Activated naive CD4-positive, alpha-beta T cell treated with anti-CD3 and anti-CD28 coated beads, Interleukin-2, amount 10 ng/mL, durations not matched to agents 7 days and 5 days (primary cell): Measurements from ENCODE around the gene SLC22A17.
A peak's percentile ranks its signal among the peaks of the same experiment; 100 is the strongest.
"Not testable (repeated sequence)": the region's sequence is repeated elsewhere in the genome, so short reads cannot be mapped to it uniquely, and the experiment has no call there.

Experiments used
- CTCF ChIA-PET: fragments of 350-600 bp; sonication (Branson Sonifier 250); formaldehyde crosslinking; loops from one replicate; lab custom pipeline; 2021; ENCODE audit warnings: antibody characterized with exemption; lab: Charles Lee
- DNase-seq: peaks from one replicate; pipeline ENCODE4 v3.0.0-alpha.2; 2020
- H3K27ac Mint-ChIP-seq: one replicate; pipeline ENCODE4 v1.8.0; 2021; ENCODE audit warnings: mild to moderate bottlenecking, moderate library complexity, mixed read lengths
- H3K27me3 Mint-ChIP-seq: one replicate; pipeline ENCODE4 v1.8.0; 2021; ENCODE audit warnings: mild to moderate bottlenecking, mixed read lengths
- H3K36me3 Mint-ChIP-seq: one replicate; pipeline ENCODE4 v1.8.0; 2021; ENCODE audit warnings: mixed read lengths
- H3K4me1 Mint-ChIP-seq: one replicate; pipeline ENCODE4 v1.8.0; 2021; ENCODE audit warnings: mixed read lengths
- H3K4me3 Mint-ChIP-seq: one replicate; pipeline ENCODE4 v1.8.0; 2021; ENCODE audit warnings: mild to moderate bottlenecking, moderate library complexity, mixed read lengths
- H3K9me3 Mint-ChIP-seq: one replicate; pipeline ENCODE4 v1.8.0; 2021; ENCODE audit warnings: mixed read lengths

Gene SLC22A17

DNA sequence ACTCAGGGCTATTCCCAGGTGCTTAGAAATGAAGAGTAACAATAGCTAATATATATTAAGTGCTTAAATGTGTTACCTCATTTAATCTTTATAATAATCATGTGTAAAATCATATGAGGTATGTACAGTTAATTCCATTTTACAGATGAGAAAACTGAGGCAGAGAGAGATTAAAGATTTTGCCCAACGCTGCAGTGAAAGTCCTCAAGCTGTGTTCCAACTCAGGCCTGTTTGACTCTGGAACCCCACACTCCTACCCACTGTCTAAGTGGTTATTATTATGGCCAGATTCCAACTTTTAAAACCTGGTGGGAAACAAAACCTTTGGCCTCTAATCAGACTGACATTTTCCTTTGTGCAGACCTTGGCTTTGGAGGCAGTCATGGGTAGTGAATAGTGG, 34.3 kb upstream of the SLC22A17 start:
- no peaks in the 10 kb centered on the region for H3K4me1 Mint-ChIP-seq
- peaks cover 27% of the 10 kb centered on the region for H3K27me3 Mint-ChIP-seq
- H3K27ac Mint-ChIP-seq = no peak overlapping the region
- no peaks in the 10 kb centered on the region for H3K9me3 Mint-ChIP-seq
- H3K4me3 Mint-ChIP-seq = no peak overlapping the region
- DNase-seq = no peak
- H3K36me3 Mint-ChIP-seq = no peaks in the 10 kb centered on the region
- CTCF ChIA-PET = no interaction called here

- H3K36me3 Mint-ChIP-seq, H3K4me3 Mint-ChIP-seq, H3K27ac Mint-ChIP-seq, DNase-seq, H3K4me1 Mint-ChIP-seq, H3K9me3 Mint-ChIP-seq: not testable (repeated sequence)
- CTCF ChIA-PET = interaction anchor here (1.2 kb wide), 1 partner anchor 9 kb away, joined by 3 read pairs; the partner anchor contains the start of gene CMTM5
- peaks cover 33% of the 10 kb centered on the region for H3K27me3 Mint-ChIP-seq
Observed at GRCh38 chr14:23386266-23386657, 33.6 kb upstream of the SLC22A17 start.

DNA sequence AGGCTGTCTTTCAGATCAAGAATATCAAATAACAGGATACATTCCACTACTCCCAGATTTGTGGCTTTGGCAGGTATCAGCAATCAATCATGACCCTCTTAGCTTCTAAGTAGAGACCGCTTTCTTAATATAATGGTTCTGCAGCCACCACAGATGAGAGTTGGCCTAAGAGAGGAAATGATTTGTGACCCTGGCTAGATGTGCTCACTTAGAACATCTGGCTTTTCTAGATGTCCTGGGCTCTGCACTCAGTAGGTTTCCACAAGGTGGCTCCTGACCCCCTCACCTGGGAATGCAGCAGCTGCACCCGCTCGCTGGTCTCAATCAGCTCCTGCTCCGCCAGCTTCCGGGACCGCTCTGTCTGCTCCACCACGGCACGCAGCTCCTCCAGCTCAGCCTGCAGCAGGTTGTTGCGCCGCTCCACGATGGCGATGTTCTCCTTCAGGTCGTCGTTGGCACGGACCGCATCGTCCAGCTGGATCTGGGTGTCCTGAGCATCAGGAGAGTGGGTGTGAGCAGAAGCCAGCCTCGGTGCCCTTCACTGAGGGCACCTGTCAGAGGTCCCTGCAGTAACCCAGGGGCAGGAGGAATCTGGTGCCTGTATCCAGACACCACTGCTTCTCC, 33.1 kb upstream of the SLC22A17 start:
- CTCF ChIA-PET = interaction anchor here (1.2 kb wide), 1 partner anchor 9 kb away, joined by 3 read pairs; the partner anchor contains the start of gene CMTM5
- no peaks in the 10 kb centered on the region for H3K4me1 Mint-ChIP-seq
- peaks cover 35% of the 10 kb centered on the region for H3K27me3 Mint-ChIP-seq
- no peak overlapping the region for H3K4me3 Mint-ChIP-seq
- H3K27ac Mint-ChIP-seq = no peak overlapping the region
- H3K9me3 Mint-ChIP-seq = no peaks in the 10 kb centered on the region
- no peaks in the 10 kb centered on the region for H3K36me3 Mint-ChIP-seq
- no peak for DNase-seq

DNA sequence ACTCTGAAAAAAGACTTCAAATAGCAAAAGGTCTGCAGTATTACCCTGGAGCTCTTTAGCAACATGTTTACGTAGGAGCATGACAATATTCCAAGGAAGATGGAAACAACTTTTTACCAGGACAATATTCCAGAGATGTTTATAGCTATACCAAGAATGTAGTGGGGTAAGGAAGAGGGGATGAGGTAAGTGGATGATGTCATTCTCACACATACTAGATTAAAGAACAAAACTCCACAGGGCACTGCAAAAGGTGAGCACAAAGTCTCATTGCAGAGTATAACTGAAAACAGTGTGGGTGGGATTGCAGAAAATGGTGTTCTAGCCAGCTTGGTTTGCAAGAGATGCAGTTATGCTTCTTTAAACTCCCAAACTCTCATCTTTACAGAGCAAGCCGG, 32.6 kb upstream of the SLC22A17 start:
- DNase-seq = no peak
- Mint-ChIP-seq H3K9me3 (no peaks in the 10 kb centered on the region), H3K27me3 (peaks cover 37% of the 10 kb centered on the region), H3K4me3 (no peak overlapping the region), H3K4me1 (no peaks in the 10 kb centered on the region), H3K27ac (no peak overlapping the region), H3K36me3 (no peaks in the 10 kb centered on the region)
- CTCF ChIA-PET = interaction anchor here (1.2 kb wide), 1 partner anchor 8 kb away, joined by 3 read pairs; the partner anchor contains the start of gene CMTM5

- CTCF ChIA-PET = interaction anchor here (0.7 to 1.6 kb wide), 2 partner anchors 92 to 1671 kb away, joined by 3 read pairs; no protein-coding TSS in a partner anchor
Observed at GRCh38 chr14:23384364-23385080, 31.8 kb upstream of the SLC22A17 start.

GRCh38 chr14:23382731-23383440, 30.2 kb upstream of the SLC22A17 start:
- Mint-ChIP-seq H3K27me3 (peaks cover 44% of the 10 kb centered on the region), H3K4me1 (no peaks in the 10 kb centered on the region), H3K4me3 (no peak overlapping the region), H3K27ac (no peak overlapping the region), H3K9me3 (no peaks in the 10 kb centered on the region), H3K36me3 (no peaks in the 10 kb centered on the region)
- CTCF ChIA-PET = interaction anchor here (1.2 to 1.6 kb wide), 5 partner anchors 11 to 262 kb away, joined by 3 to 6 read pairs (median 3); no protein-coding TSS in a partner anchor
- no peak for DNase-seq

More at GRCh38 chr14:23384364-23385080, 31.8 kb upstream of the SLC22A17 start:
- Mint-ChIP-seq H3K4me3 (no peak overlapping the region), H3K27ac (no peak overlapping the region), H3K27me3 (peaks cover 42% of the 10 kb centered on the region), H3K4me1 (no peaks in the 10 kb centered on the region), H3K36me3 (no peaks in the 10 kb centered on the region), H3K9me3 (no peaks in the 10 kb centered on the region)
- no peak for DNase-seq

- no peaks in the 10 kb centered on the region for H3K36me3 Mint-ChIP-seq
Observed at GRCh38 chr14:23382276-23382675, 29.6 kb upstream of the SLC22A17 start.

GRCh38 chr14:23381871-23382270, 29.2 kb upstream of the SLC22A17 start:
- Mint-ChIP-seq H3K36me3 (no peaks in the 10 kb centered on the region), H3K4me3 (no peak overlapping the region), H3K27me3 (peaks cover 53% of the 10 kb centered on the region), H3K27ac (no peak overlapping the region), H3K4me1 (no peaks in the 10 kb centered on the region), H3K9me3 (no peaks in the 10 kb centered on the region)
- CTCF ChIA-PET = interaction anchor here (0.6 to 3.9 kb wide), 7 partner anchors 12 to 1387 kb away, joined by 3 to 31 read pairs (median 4); no protein-coding TSS in a partner anchor
- DNase-seq = no peak

More at GRCh38 chr14:23382276-23382675, 29.6 kb upstream of the SLC22A17 start:
- Mint-ChIP-seq H3K9me3 (no peaks in the 10 kb centered on the region), H3K27ac (no peak overlapping the region), H3K4me1 (no peaks in the 10 kb centered on the region), H3K27me3 (peaks cover 49% of the 10 kb centered on the region), H3K4me3 (no peak overlapping the region)
- CTCF ChIA-PET = interaction anchor here (0.6 to 1.5 kb wide), 5 partner anchors 11 to 1387 kb away, joined by 3 to 6 read pairs (median 4); no protein-coding TSS in a partner anchor
- no peak for DNase-seq

- Mint-ChIP-seq H3K9me3 (no peaks in the 10 kb centered on the region), H3K4me1 (no peaks in the 10 kb centered on the region), H3K27me3 (peaks cover 59% of the 10 kb centered on the region), H3K36me3 (no peaks in the 10 kb centered on the region), H3K27ac (peak overlapping the region; percentile 64), H3K4me3 (no peak overlapping the region)
- DNase-seq = no peak
- CTCF ChIA-PET = interaction anchor here (0.7 to 3.9 kb wide), 17 partner anchors 8 to 312 kb away, joined by 3 to 33 read pairs (median 6); partner anchors contain the start of genes HOMEZ and PABPN1
Observed at GRCh38 chr14:23380976-23381375, 28.3 kb upstream of the SLC22A17 start.

DNA sequence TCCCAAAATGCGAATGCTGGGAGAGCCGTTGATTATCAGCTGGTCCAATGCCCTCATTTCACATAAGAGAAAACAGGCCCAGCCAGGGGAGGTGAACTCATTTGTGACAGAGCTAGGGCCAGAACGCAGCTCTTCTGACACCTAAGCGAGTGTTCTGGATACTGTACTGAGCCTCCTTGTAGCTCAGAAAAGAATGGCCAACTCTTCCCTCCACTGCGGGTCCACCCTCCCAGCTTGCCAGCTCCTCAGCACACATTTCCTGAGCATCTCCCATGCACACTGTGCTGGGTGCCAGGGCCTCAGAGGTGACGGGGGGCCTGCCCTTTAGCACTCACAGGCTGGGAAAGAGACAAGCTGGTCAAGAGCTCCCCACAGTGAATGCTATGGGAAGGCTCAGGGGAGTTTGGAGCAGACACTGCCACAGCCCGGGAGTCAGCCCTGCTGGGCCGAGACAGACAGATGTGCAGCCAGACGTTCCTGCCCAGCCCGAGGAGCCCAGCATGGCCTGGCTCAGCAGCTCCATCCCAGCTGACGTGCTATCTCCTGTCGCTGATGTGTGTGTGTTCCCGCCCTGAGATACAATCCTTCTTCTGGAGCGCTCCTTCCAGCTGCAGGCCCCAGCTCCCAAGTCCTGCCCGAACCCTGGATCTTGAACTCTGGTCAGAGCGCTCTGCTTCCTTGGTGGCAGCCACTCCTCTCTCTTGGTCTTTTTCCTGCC, 27.7 kb upstream of the SLC22A17 start:
- no peaks in the 10 kb centered on the region for H3K9me3 Mint-ChIP-seq
- H3K4me3 Mint-ChIP-seq = no peak overlapping the region
- peaks cover 59% of the 10 kb centered on the region for H3K27me3 Mint-ChIP-seq
- H3K4me1 Mint-ChIP-seq = no peaks in the 10 kb centered on the region
- CTCF ChIA-PET = interaction anchor here (0.6 to 3.9 kb wide), 27 partner anchors 9 to 312 kb away, joined by 3 to 33 read pairs (median 5); partner anchors contain the start of genes AP1G2, HOMEZ and PABPN1
- no peak overlapping the region for H3K27ac Mint-ChIP-seq
- no peak for DNase-seq
- H3K36me3 Mint-ChIP-seq = no peaks in the 10 kb centered on the region

GRCh38 chr14:23379366-23380196, 26.9 kb upstream of the SLC22A17 start:
- no peak overlapping the region for H3K27ac Mint-ChIP-seq
- no peaks in the 10 kb centered on the region for H3K36me3 Mint-ChIP-seq
- no peaks in the 10 kb centered on the region for H3K4me1 Mint-ChIP-seq
- peak; percentile 76 for DNase-seq
- no peaks in the 10 kb centered on the region for H3K9me3 Mint-ChIP-seq
- CTCF ChIA-PET = interaction anchor here (0.7 to 3.9 kb wide), 27 partner anchors 10 to 311 kb away, joined by 3 to 33 read pairs (median 5); partner anchors contain the start of genes AP1G2, HOMEZ and PABPN1
- H3K4me3 Mint-ChIP-seq = no peak overlapping the region
- peaks cover 58% of the 10 kb centered on the region for H3K27me3 Mint-ChIP-seq

DNA sequence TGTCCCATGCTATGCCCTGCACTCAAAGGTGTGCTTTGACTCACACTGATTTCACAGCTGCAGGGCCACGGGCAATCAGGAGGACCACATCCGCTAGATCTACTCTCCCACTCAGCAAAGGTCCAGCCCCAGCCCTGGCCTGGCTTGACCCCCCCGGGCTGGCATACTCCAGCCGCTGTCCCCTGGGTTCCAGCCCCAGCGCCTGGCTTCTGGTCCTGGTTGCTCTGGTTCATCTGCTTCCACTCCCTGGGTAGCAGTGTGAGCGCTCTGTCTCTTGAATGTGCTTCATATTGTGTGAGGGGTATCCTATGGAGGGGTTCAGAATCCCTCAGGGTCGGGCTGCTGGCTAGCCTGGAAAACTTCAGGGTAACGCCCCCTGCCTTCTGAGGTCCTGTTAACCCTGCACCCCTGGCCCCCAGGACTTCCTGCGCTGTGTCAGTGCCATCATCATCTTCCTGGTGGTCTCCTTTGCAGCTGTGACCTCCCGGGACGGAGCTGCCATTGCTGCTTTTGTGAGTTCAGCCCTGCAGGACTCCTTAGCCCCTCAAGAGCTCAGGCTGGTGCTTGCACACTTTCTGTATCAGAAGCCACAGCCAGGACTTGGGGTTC, 26.0 kb upstream of the SLC22A17 start:
- DNase-seq = no peak
- CTCF ChIA-PET = interaction anchor here (1.0 to 3.9 kb wide), 9 partner anchors 9 to 258 kb away, joined by 3 to 33 read pairs (median 13); partner anchors contain the start of gene PABPN1
- H3K4me3 Mint-ChIP-seq = no peak overlapping the region
- H3K27me3 Mint-ChIP-seq = peaks cover 53% of the 10 kb centered on the region
- H3K4me1 Mint-ChIP-seq = no peaks in the 10 kb centered on the region
- no peaks in the 10 kb centered on the region for H3K9me3 Mint-ChIP-seq
- no peak overlapping the region for H3K27ac Mint-ChIP-seq
- no peaks in the 10 kb centered on the region for H3K36me3 Mint-ChIP-seq
